ENCODE results near the gene DENND5A. TPM values are rescaled to one million over a fixed set of nuclear protein-coding genes. Genes with fewer than 3 reads are reported as not detected.
A peak's percentile ranks its signal among the peaks of the same experiment; 100 is the strongest.

The DENND5A gene
- total and polyA plus RNA-seq, 9 of the 15 experiments (the other 6 are each of a cell fraction or from before 2014, with no cell fraction given): 11.7 to 130 (median 46.3) TPM

GRCh38 chr11:9264316-9265210 is 587 bp downstream of the DENND5A start (continued):
- TF ChIP-seq, protein P1, sequence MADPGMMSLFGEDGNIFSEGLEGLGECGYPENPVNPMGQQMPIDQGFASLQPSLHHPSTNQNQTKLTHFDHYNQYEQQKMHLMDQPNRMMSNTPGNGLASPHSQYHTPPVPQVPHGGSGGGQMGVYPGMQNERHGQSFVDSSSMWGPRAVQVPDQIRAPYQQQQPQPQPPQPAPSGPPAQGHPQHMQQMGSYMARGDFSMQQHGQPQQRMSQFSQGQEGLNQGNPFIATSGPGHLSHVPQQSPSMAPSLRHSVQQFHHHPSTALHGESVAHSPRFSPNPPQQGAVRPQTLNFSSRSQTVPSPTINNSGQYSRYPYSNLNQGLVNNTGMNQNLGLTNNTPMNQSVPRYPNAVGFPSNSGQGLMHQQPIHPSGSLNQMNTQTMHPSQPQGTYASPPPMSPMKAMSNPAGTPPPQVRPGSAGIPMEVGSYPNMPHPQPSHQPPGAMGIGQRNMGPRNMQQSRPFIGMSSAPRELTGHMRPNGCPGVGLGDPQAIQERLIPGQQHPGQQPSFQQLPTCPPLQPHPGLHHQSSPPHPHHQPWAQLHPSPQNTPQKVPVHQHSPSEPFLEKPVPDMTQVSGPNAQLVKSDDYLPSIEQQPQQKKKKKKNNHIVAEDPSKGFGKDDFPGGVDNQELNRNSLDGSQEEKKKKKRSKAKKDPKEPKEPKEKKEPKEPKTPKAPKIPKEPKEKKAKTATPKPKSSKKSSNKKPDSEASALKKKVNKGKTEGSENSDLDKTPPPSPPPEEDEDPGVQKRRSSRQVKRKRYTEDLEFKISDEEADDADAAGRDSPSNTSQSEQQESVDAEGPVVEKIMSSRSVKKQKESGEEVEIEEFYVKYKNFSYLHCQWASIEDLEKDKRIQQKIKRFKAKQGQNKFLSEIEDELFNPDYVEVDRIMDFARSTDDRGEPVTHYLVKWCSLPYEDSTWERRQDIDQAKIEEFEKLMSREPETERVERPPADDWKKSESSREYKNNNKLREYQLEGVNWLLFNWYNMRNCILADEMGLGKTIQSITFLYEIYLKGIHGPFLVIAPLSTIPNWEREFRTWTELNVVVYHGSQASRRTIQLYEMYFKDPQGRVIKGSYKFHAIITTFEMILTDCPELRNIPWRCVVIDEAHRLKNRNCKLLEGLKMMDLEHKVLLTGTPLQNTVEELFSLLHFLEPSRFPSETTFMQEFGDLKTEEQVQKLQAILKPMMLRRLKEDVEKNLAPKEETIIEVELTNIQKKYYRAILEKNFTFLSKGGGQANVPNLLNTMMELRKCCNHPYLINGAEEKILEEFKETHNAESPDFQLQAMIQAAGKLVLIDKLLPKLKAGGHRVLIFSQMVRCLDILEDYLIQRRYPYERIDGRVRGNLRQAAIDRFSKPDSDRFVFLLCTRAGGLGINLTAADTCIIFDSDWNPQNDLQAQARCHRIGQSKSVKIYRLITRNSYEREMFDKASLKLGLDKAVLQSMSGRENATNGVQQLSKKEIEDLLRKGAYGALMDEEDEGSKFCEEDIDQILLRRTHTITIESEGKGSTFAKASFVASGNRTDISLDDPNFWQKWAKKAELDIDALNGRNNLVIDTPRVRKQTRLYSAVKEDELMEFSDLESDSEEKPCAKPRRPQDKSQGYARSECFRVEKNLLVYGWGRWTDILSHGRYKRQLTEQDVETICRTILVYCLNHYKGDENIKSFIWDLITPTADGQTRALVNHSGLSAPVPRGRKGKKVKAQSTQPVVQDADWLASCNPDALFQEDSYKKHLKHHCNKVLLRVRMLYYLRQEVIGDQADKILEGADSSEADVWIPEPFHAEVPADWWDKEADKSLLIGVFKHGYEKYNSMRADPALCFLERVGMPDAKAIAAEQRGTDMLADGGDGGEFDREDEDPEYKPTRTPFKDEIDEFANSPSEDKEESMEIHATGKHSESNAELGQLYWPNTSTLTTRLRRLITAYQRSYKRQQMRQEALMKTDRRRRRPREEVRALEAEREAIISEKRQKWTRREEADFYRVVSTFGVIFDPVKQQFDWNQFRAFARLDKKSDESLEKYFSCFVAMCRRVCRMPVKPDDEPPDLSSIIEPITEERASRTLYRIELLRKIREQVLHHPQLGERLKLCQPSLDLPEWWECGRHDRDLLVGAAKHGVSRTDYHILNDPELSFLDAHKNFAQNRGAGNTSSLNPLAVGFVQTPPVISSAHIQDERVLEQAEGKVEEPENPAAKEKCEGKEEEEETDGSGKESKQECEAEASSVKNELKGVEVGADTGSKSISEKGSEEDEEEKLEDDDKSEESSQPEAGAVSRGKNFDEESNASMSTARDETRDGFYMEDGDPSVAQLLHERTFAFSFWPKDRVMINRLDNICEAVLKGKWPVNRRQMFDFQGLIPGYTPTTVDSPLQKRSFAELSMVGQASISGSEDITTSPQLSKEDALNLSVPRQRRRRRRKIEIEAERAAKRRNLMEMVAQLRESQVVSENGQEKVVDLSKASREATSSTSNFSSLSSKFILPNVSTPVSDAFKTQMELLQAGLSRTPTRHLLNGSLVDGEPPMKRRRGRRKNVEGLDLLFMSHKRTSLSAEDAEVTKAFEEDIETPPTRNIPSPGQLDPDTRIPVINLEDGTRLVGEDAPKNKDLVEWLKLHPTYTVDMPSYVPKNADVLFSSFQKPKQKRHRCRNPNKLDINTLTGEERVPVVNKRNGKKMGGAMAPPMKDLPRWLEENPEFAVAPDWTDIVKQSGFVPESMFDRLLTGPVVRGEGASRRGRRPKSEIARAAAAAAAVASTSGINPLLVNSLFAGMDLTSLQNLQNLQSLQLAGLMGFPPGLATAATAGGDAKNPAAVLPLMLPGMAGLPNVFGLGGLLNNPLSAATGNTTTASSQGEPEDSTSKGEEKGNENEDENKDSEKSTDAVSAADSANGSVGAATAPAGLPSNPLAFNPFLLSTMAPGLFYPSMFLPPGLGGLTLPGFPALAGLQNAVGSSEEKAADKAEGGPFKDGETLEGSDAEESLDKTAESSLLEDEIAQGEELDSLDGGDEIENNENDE (IDR thresholded peaks at IDR 0.05; ENCODE audit: low read depth, low read length): no peak
- TF ChIP-seq GABPA (tag; conservative IDR thresholded peaks at IDR 0.05; ENCODE audit: low read depth) (no peak), ZNF717 (CRISPR knock-in tag; IDR thresholded peaks at IDR 0.05) (no peak), ZNF639 (CRISPR knock-in tag; conservative IDR thresholded peaks at IDR 0.05 in 1 of 2, IDR thresholded peaks at IDR 0.05 in 1 of 2) (0 out of 4 replicates have a peak, but pooled peaks of 1 of the 2 experiments have one; percentile 28), PHB (CRISPR knock-in tag; IDR thresholded peaks at IDR 0.05) (0 out of 2 replicates have a peak, but pooled peaks have one; percentile 31), NCOA6 (IDR thresholded peaks at IDR 0.05) (peak; percentile 79), MED1 (CRISPR knock-in tag; IDR thresholded peaks at IDR 0.05; ENCODE audit: borderline replicate concordance) (0 out of 2 replicates have a peak, but pooled peaks have one; percentile 48), SMAD3 (CRISPR knock-in tag; conservative IDR thresholded peaks at IDR 0.05) (no peak), STAG1 (CRISPR knock-in tag; IDR thresholded peaks at IDR 0.05; ENCODE audit: borderline replicate concordance) (0 out of 2 replicates have a peak, but pooled peaks have one; percentile 14), BCL6 (CRISPR knock-in tag; IDR thresholded peaks at IDR 0.05) (no peak), TFE3 (CRISPR knock-in tag; IDR thresholded peaks at IDR 0.05) (no peak)
